A673 (cell line): ENCODE measurements around the gene SUPT3H.

ENCODE experiments used
- CTCF ChIP-seq: fragments of 300-800, 200-600 bp; sonication (generic); conservative IDR thresholded peaks from 2 replicates; pipeline ENCODE4 v1.5.1; 2017; ENCODE audit warnings: low read depth, mild to moderate bottlenecking, antibody characterized with exemption, low read length, moderate library complexity, mixed read lengths
- EZH2 ChIP-seq: fragments of 200-600 bp; sonication (generic); IDR thresholded peaks from 2 replicates; pipeline ENCODE4 v1.6.1; 2017; ENCODE audit warnings: borderline replicate concordance, low read depth, mild to moderate bottlenecking, mixed read lengths, antibody characterized with exemption, low read length; ENCODE audit not compliant: poor library complexity, severe bottlenecking

GRCh38 chr6:45160305-45160704 lies 217.4 kb downstream of the SUPT3H start:
- TF ChIP-seq CTCF: no peak
- TF ChIP-seq EZH2: no peak
